Karpas-422 (cell line): ENCODE measurements around the gene CCDC152. TPM values are rescaled to one million over a fixed set of nuclear protein-coding genes. Genes with fewer than 3 reads are reported as not detected.

Source experiments
- DNase-seq: peaks from one replicate; pipeline ENCODE4 v3.0.0-alpha.2; 2015
- H2AFZ ChIP-seq: fragments of 200-600 bp; sonication (generic); 2 replicates; pipeline ENCODE4 v1.6.1; 2014; ENCODE audit warnings: antibody characterized with exemption, low read length, mixed read lengths
- H3K27ac ChIP-seq: fragments of 200-600 bp; sonication (generic); 2 replicates; pipeline ENCODE4 v1.5.1; 2014; ENCODE audit warnings: mild to moderate bottlenecking, low read length, moderate library complexity
- H3K27me3 ChIP-seq: fragments of 200-600 bp; sonication (generic); 2 replicates; pipeline ENCODE4 v1.6.1; 2014; ENCODE audit warnings: low read length, mixed read lengths
- H3K36me3 ChIP-seq: fragments of 200-600 bp; sonication (generic); 2 replicates; pipeline ENCODE4 v1.6.1; 2014; ENCODE audit warnings: low read length, mixed read lengths; ENCODE audit not compliant: insufficient read depth
- H3K4me1 ChIP-seq: fragments of 200-600 bp; sonication (generic); 2 replicates; pipeline ENCODE4 v1.6.1; 2014; ENCODE audit warnings: mild to moderate bottlenecking, low read length, mixed read lengths
- H3K4me2 ChIP-seq: fragments of 200-600 bp; sonication (generic); 2 replicates; pipeline ENCODE4 v1.6.1; 2014; ENCODE audit warnings: low read length, low read depth, mild to moderate bottlenecking; ENCODE audit not compliant: poor library complexity, severe bottlenecking
- H3K4me3 ChIP-seq: fragments of 200-600 bp; sonication (generic); 2 replicates; pipeline ENCODE4 v1.5.1; 2014; ENCODE audit warnings: mild to moderate bottlenecking, antibody characterized with exemption, low read length, mixed read lengths
- H3K79me2 ChIP-seq: fragments of 200-600 bp; sonication (generic); 2 replicates; pipeline ENCODE4 v1.6.1; 2014; ENCODE audit warnings: mild to moderate bottlenecking, low read length, mixed read lengths
- H3K9ac ChIP-seq: fragments of 200-600 bp; sonication (generic); 2 replicates; pipeline ENCODE4 v1.6.0; 2014; ENCODE audit warnings: low read length
- H3K9me2 ChIP-seq: fragments of 200-600 bp; sonication (generic), shearing (Covaris generic); replicated peaks from 2 replicates; pipeline ENCODE4 v1.6.0; 2014; ENCODE audit warnings: mild to moderate bottlenecking, low read length, moderate library complexity; ENCODE audit not compliant: insufficient read depth
- H3K9me3 ChIP-seq: fragments of 300-700, 200-600 bp; sonication (generic); 2 replicates; pipeline ENCODE4 v1.6.1; 2014; ENCODE audit warnings: low read length, mixed read lengths
- H4K20me1 ChIP-seq: fragments of 200-600 bp; sonication (generic); 2 replicates; pipeline ENCODE4 v1.6.1; 2014; ENCODE audit warnings: mild to moderate bottlenecking, antibody characterized with exemption, low read length, low read depth; ENCODE audit not compliant: insufficient read depth
- total RNA-seq: library from RNA; depleted of rRNA; stranded (reverse); fragments of >200 nt; shearing (Covaris generic); gene quantifications from 2 replicates; pipeline ENCODE4 v1.2.3, GENCODE V29; 2014; ENCODE audit warnings: low replicate concordance

Gene CCDC152
- total RNA-seq, 1 experiment from 2014 or later = 20.8 TPM

DNA sequence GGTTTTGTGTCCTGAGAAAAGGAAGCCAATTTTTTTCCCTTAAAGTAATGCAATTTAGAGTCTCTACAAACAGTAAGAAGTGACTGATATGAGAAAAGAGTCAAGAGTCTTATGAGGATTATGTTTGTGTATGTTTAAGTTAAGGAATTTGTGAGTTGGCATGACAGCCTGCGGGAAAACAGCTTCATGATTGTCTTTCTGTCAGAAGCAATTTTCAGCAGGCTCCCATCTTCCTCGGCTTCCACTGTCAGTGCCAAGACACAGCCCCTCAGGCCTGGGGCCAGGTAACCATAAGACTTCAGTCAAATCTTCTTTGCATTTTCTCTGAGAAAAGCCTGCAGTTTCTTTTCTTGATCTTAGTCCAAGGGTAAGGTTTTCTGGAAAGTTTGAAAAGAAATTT, 72.1 kb downstream of the CCDC152 start:
- no peak for DNase-seq
- no peaks in the 10 kb centered on the region for H3K36me3 ChIP-seq
- H3K4me2 ChIP-seq = no peak overlapping the region
- no peaks in the 10 kb centered on the region for H3K9me2 ChIP-seq
- H4K20me1 ChIP-seq = no peaks in the 10 kb centered on the region
- H2AFZ ChIP-seq = no peak overlapping the region
- no peak overlapping the region for H3K9ac ChIP-seq
- H3K79me2 ChIP-seq = no peaks in the 10 kb centered on the region
- no peaks in the 10 kb centered on the region for H3K27me3 ChIP-seq
- no peak overlapping the region for H3K4me3 ChIP-seq
- H3K4me1 ChIP-seq = no peaks in the 10 kb centered on the region
- no peak overlapping the region for H3K27ac ChIP-seq
- H3K9me3 ChIP-seq = no peaks in the 10 kb centered on the region

DNA sequence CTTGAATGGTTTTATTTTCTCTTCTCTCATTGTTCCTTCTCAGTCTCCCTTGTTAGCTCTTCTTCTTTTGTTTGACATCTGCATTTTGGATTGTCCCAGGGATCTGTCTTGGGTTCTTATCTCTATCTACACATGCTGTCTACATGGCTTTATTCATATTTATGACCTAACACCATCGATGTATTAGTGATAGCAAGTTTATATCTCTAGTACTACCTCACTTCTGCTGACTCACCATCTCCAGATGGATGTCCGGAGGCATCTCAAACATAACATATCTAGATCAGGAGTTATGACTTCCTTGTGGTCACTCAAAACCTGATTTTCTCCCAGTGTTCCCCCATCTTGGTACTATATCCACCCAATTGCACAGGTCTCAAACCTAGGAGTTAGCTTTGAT, 74.3 kb downstream of the CCDC152 start:
- Histone ChIP-seq H3K9me3 (no peaks in the 10 kb centered on the region), H3K79me2 (no peaks in the 10 kb centered on the region), H3K4me2 (no peak overlapping the region), H3K4me1 (no peaks in the 10 kb centered on the region), H3K27me3 (no peaks in the 10 kb centered on the region), H3K27ac (no peak overlapping the region), H3K4me3 (no peak overlapping the region), H3K9me2 (no peaks in the 10 kb centered on the region), H3K9ac (no peak overlapping the region), H4K20me1 (no peaks in the 10 kb centered on the region), H2AFZ (no peak overlapping the region), H3K36me3 (no peaks in the 10 kb centered on the region)
- DNase-seq = no peak

GRCh38 chr5:42832060-42832459, 75.4 kb downstream of the CCDC152 start:
- Histone ChIP-seq H3K4me3 (no peak overlapping the region), H3K27me3 (no peaks in the 10 kb centered on the region), H3K9me3 (no peaks in the 10 kb centered on the region), H3K9me2 (no peaks in the 10 kb centered on the region), H3K36me3 (no peaks in the 10 kb centered on the region), H3K4me1 (no peaks in the 10 kb centered on the region), H3K79me2 (no peaks in the 10 kb centered on the region), H4K20me1 (no peaks in the 10 kb centered on the region), H3K4me2 (no peak overlapping the region), H3K9ac (no peak overlapping the region), H2AFZ (no peak overlapping the region), H3K27ac (no peak overlapping the region)
- no peak for DNase-seq

DNA sequence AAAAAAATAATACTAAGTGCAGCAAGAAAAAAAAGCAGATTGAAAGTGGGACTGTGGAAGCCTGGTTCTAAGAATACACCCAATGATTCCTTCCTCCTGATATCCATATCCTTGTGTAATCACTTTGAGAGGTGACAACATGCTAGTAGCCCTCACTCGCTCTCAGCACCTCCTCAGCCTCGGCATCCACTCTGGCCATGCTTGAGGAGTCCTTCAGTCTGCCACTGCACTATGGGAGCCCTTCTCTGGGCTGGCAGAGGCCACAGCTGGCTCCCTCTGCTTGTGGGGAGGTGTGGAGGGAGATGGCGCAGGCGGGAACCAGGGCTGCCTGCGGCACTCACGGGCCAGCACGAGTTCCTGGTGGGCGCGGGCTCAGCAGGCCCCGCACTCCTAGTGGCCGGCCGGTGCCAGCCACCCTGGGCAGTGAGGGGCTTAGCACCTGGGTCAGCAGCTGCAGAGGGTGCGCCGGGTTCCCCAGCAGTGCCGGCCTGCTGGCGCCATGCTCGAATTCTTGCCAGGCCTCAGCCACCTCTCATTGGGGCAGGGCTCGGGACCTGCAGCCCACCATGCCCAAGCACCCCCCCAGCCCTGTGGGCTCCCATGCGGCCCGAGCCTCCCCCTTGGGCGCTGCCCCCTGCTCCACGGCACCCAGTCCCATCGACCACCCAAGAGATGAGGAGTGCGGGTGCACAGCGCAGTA, 79.6 kb downstream of the CCDC152 start:
- Histone ChIP-seq H4K20me1 (no peaks in the 10 kb centered on the region), H3K27ac (no peak overlapping the region), H3K9me2 (no peaks in the 10 kb centered on the region), H3K9ac (no peak overlapping the region), H3K36me3 (no peaks in the 10 kb centered on the region), H3K4me3 (no peak overlapping the region), H3K27me3 (no peaks in the 10 kb centered on the region), H3K4me2 (no peak overlapping the region), H3K9me3 (no peaks in the 10 kb centered on the region), H3K79me2 (no peaks in the 10 kb centered on the region), H2AFZ (no peak overlapping the region), H3K4me1 (no peaks in the 10 kb centered on the region)
- no peak for DNase-seq

- Histone ChIP-seq H3K4me3 (no peak overlapping the region), H3K27me3 (no peaks in the 10 kb centered on the region), H3K27ac (no peak overlapping the region), H3K9me3 (no peaks in the 10 kb centered on the region), H3K9me2 (no peaks in the 10 kb centered on the region), H2AFZ (no peak overlapping the region), H3K36me3 (no peaks in the 10 kb centered on the region), H3K4me1 (no peaks in the 10 kb centered on the region), H3K4me2 (no peak overlapping the region), H4K20me1 (no peaks in the 10 kb centered on the region), H3K79me2 (no peaks in the 10 kb centered on the region), H3K9ac (no peak overlapping the region)
- no peak for DNase-seq
These were observed 81.0 kb downstream of the CCDC152 start for GRCh38 chr5:42837601-42838000.

DNA sequence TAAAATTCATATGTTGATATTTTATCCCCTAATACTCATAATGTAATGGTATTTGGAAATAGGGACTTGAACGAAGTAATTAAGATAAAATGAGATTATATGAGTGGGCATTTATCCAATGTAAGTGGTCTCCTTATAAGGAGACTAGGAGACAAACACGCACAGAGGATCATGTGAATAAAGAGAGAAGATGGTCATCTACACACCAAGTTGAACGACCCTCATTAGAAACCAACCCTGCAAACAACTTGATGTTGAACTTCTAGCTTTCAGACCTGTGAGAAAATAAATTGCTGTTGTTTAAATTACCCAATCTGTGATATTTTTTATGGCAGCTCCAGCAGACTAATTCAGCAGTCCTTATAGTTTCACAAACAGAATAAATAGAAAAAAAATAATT, 82.6 kb downstream of the CCDC152 start:
- Histone ChIP-seq H3K9me3 (no peaks in the 10 kb centered on the region), H3K27me3 (no peaks in the 10 kb centered on the region), H3K4me2 (no peak overlapping the region), H3K36me3 (no peaks in the 10 kb centered on the region), H3K27ac (no peak overlapping the region), H3K79me2 (no peaks in the 10 kb centered on the region), H3K4me3 (no peak overlapping the region), H4K20me1 (no peaks in the 10 kb centered on the region), H3K9me2 (no peaks in the 10 kb centered on the region), H2AFZ (no peak overlapping the region), H3K4me1 (no peaks in the 10 kb centered on the region), H3K9ac (no peak overlapping the region)
- DNase-seq = no peak

GRCh38 chr5:42840269-42840668, 83.7 kb downstream of the CCDC152 start:
- DNase-seq = no peak
- Histone ChIP-seq H3K4me2 (no peak overlapping the region), H2AFZ (no peak overlapping the region)

GRCh38 chr5:42840842-42841567, 84.4 kb downstream of the CCDC152 start:
- H3K27ac ChIP-seq = no peak overlapping the region
- H2AFZ ChIP-seq = no peak overlapping the region
- H3K27me3 ChIP-seq = no peaks in the 10 kb centered on the region
- DNase-seq = peak; percentile 38
- no peak overlapping the region for H3K4me2 ChIP-seq
- no peaks in the 10 kb centered on the region for H4K20me1 ChIP-seq
- H3K9me2 ChIP-seq = no peaks in the 10 kb centered on the region
- H3K9ac ChIP-seq = no peak overlapping the region
- H3K36me3 ChIP-seq = no peaks in the 10 kb centered on the region
- H3K79me2 ChIP-seq = no peaks in the 10 kb centered on the region
- no peak overlapping the region for H3K4me3 ChIP-seq
- H3K4me1 ChIP-seq = no peaks in the 10 kb centered on the region
- no peaks in the 10 kb centered on the region for H3K9me3 ChIP-seq

More at GRCh38 chr5:42840269-42840668, 83.7 kb downstream of the CCDC152 start:
- Histone ChIP-seq H3K9ac (no peak overlapping the region), H3K36me3 (no peaks in the 10 kb centered on the region), H3K79me2 (no peaks in the 10 kb centered on the region), H3K4me3 (no peak overlapping the region), H3K9me2 (no peaks in the 10 kb centered on the region), H3K27me3 (no peaks in the 10 kb centered on the region), H4K20me1 (no peaks in the 10 kb centered on the region), H3K9me3 (no peaks in the 10 kb centered on the region), H3K4me1 (no peaks in the 10 kb centered on the region), H3K27ac (no peak overlapping the region)
